ENCODE results near the gene CRYBG1. TPM values are rescaled to one million over a fixed set of nuclear protein-coding genes. Genes with fewer than 3 reads are reported as not detected.

The CRYBG1 gene
- total RNA-seq, 5 donors from 2014 or later (not counting 1 experiment from before 2014, with no cell fraction given), result 26.4 to 50.1 (median 38.0) TPM

DNA sequence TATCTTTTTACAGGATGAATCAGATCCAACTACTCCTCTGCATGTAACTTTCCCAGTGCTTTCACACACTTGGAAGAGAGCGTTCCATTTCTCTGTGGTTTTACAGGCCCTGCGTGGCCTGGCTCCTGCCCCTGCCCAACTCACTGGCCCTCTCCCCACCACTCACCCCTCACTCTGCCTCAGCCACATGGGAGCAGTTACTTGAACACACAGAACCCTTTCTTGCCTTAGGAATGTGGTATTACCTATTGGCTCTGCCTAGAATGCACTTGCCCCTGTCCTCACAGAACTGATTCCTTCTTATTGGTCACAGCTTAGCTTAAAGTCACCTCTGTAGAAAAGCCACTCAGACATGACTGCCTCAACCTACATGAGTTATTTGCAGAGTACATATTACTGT is 108.4 kb downstream of the CRYBG1 start:
- Mint-ChIP-seq H3K27ac (no peak overlapping the region), H3K9me3 (no peaks in the 10 kb centered on the region), H3K36me3 (no peaks in the 10 kb centered on the region), H3K4me3 (no peak overlapping the region), H3K27me3 (peaks cover 6 to 23% of the 10 kb centered on the region in 2 donors), H3K4me1 (no peaks in the 10 kb centered on the region)
- no CpG with 5 or more reads among the region's 2 CpGs for WGBS (ENCODE audit: insufficient coverage)
- no peaks in the 10 kb centered on the region for H3K4me1 ChIP-seq (ENCODE audit: control insufficient read depth in 1 of 2, extremely low read depth in 1 of 2, insufficient read depth in 2 of 2, low read length in 2 of 2)
- H3K36me3 ChIP-seq (ENCODE audit: control insufficient read depth in 2 of 2, extremely low read depth in 1 of 2, insufficient read depth in 1 of 2, low read length in 1 of 2), result no peaks in the 10 kb centered on the region
- POLR2A ChIA-PET, result interaction anchor here in 1 of 2 donors (0.6 kb wide), 1 partner anchor 19 kb away, joined by 6 read pairs; no protein-coding TSS in a partner anchor
- no peak overlapping the region for H3K4me3 ChIP-seq (ENCODE audit: control insufficient read depth in 1 of 2, extremely low read depth in 1 of 2, low read length in 1 of 2)
- no peaks in the 10 kb centered on the region for H3K9me3 ChIP-seq
- no peak overlapping the region for H3K27ac ChIP-seq (ENCODE audit: low read length)
- peaks cover 0 to 2% of the 10 kb centered on the region in 2 experiments for H3K27me3 ChIP-seq (replicated peaks in 1 of 2; ENCODE audit: control insufficient read depth in 2 of 2, extremely low read depth in 1 of 2, insufficient read depth in 2 of 2, low read length in 1 of 2)
- CTCF ChIA-PET, result no interaction called here
- DNase-seq, result no peak
- no peak for ATAC-seq (replicated peaks in 1 of 4)

DNA sequence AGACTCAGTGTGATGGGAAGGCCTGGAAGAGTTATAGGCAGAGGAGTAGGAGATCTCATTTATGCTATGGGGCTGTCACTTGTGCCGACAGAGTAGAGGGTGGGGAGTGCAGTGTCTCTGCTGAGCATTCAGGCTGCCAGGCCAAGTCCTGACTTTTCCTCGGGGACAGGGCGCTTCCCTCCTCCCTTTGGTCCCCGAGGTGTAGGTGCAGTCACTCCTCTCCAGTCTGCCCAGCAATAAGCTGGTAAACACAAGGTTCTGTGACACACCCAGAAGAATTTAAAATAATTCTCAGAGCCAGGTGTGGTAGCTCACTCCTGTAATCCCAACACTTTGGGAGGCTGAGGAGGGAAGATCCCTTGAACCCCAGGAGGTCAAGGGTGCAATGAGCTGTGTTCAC is 109.4 kb downstream of the CRYBG1 start:
- Histone ChIP-seq H3K4me1 (ENCODE audit: control insufficient read depth in 1 of 2, extremely low read depth in 1 of 2, insufficient read depth in 2 of 2, low read length in 2 of 2) (no peaks in the 10 kb centered on the region), H3K27ac (ENCODE audit: low read length) (no peak overlapping the region), H3K36me3 (ENCODE audit: control insufficient read depth in 2 of 2, extremely low read depth in 1 of 2, insufficient read depth in 1 of 2, low read length in 1 of 2) (no peaks in the 10 kb centered on the region), H3K9me3 (no peaks in the 10 kb centered on the region), H3K27me3 (replicated peaks in 1 of 2; ENCODE audit: control insufficient read depth in 2 of 2, extremely low read depth in 1 of 2, insufficient read depth in 2 of 2, low read length in 1 of 2) (peaks cover 0 to 2% of the 10 kb centered on the region in 2 experiments), H3K4me3 (ENCODE audit: control insufficient read depth in 1 of 2, extremely low read depth in 1 of 2, low read length in 1 of 2) (no peak overlapping the region)
- Mint-ChIP-seq H3K27me3 (peaks cover 6 to 23% of the 10 kb centered on the region in 2 donors), H3K27ac (no peak overlapping the region), H3K4me3 (no peak overlapping the region), H3K36me3 (no peaks in the 10 kb centered on the region), H3K9me3 (no peaks in the 10 kb centered on the region), H3K4me1 (no peaks in the 10 kb centered on the region)
- 83% methylated on average over 3 of the region's 4 CpGs for WGBS (ENCODE audit: insufficient coverage)
- ATAC-seq (replicated peaks in 1 of 4) (no peak), DNase-seq (no peak)
- CTCF ChIA-PET, result no interaction called here
- POLR2A ChIA-PET, result interaction anchor here (0.6 kb wide), 2 partner anchors 20 to 111 kb away, joined by 3 to 6 read pairs; no protein-coding TSS in a partner anchor

DNA sequence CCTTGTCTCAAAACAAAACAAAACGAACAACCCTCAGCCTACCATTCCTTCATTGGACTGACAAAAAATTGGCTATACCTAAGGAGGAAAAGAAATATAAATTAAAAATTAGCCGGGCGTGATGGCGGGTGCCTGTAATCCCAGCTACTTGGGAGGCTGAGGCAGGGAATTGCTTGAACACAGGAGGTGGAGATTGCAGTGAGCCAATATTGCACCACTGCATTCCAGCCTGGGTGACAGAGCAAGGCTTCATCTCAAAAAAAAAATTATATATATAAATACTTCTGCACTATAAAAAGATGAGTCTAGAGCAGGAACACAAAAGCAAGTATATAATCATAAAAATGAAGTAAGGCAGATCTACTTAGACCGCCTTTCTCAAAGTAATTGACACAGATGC is 109.8 kb downstream of the CRYBG1 start:
- Mint-ChIP-seq H3K27ac (no peak overlapping the region), H3K4me3 (no peak overlapping the region), H3K9me3 (no peaks in the 10 kb centered on the region), H3K36me3 (no peaks in the 10 kb centered on the region), H3K4me1 (no peaks in the 10 kb centered on the region), H3K27me3 (peaks cover 6 to 20% of the 10 kb centered on the region in 2 donors)
- ATAC-seq (replicated peaks in 1 of 4), result no peak
- Histone ChIP-seq H3K4me3 (ENCODE audit: control insufficient read depth in 1 of 2, extremely low read depth in 1 of 2, low read length in 1 of 2) (no peak overlapping the region), H3K36me3 (ENCODE audit: control insufficient read depth in 2 of 2, extremely low read depth in 1 of 2, insufficient read depth in 1 of 2, low read length in 1 of 2) (no peaks in the 10 kb centered on the region), H3K4me1 (ENCODE audit: control insufficient read depth in 1 of 2, extremely low read depth in 1 of 2, insufficient read depth in 2 of 2, low read length in 2 of 2) (no peaks in the 10 kb centered on the region), H3K27ac (ENCODE audit: low read length) (no peak overlapping the region), H3K9me3 (no peaks in the 10 kb centered on the region), H3K27me3 (replicated peaks in 1 of 2; ENCODE audit: control insufficient read depth in 2 of 2, extremely low read depth in 1 of 2, insufficient read depth in 2 of 2, low read length in 1 of 2) (peaks cover 0 to 2% of the 10 kb centered on the region in 2 experiments)
- DNase-seq, result no peak
- ChIA-PET POLR2A (no interaction called here), CTCF (no interaction called here)
- no CpG with 5 or more reads among the region's 5 CpGs for WGBS (ENCODE audit: insufficient coverage)

DNA sequence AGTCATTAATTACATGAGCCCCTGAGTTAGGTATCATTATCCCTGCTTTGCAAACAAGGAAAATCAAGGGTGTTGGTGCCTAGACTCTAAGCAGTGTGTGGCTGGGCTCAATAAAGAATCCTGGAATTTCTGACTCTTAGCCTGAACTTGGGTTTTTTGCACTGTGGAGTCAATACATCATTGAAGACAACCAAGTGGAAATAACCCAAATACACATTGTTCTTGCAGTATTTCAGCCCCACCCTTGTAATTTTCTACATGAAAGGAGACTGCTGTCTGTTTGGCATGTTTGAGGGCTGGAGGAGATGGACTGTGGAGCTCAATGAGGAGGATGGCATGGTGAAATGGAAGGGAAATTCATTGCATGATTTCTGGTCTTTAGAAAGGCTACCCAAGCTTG is 110.3 kb downstream of the CRYBG1 start:
- ATAC-seq (replicated peaks in 1 of 4) (no peak), DNase-seq (no peak)
- no peaks in the 10 kb centered on the region for H3K36me3 ChIP-seq (ENCODE audit: control insufficient read depth in 2 of 2, extremely low read depth in 1 of 2, insufficient read depth in 1 of 2, low read length in 1 of 2)
- no peak overlapping the region for H3K4me3 ChIP-seq (ENCODE audit: control insufficient read depth in 1 of 2, extremely low read depth in 1 of 2, low read length in 1 of 2)
- POLR2A ChIA-PET, result no interaction called here
- H3K27ac Mint-ChIP-seq, result no peak overlapping the region
- CTCF ChIA-PET, result no interaction called here
- H3K9me3 Mint-ChIP-seq, result no peaks in the 10 kb centered on the region
- H3K27ac ChIP-seq (ENCODE audit: low read length), result no peak overlapping the region
- H3K27me3 Mint-ChIP-seq, result peaks cover 6 to 19% of the 10 kb centered on the region in 2 donors
- peaks cover 0 to 2% of the 10 kb centered on the region in 2 experiments for H3K27me3 ChIP-seq (replicated peaks in 1 of 2; ENCODE audit: control insufficient read depth in 2 of 2, extremely low read depth in 1 of 2, insufficient read depth in 2 of 2, low read length in 1 of 2)
- no peaks in the 10 kb centered on the region for H3K4me1 ChIP-seq (ENCODE audit: control insufficient read depth in 1 of 2, extremely low read depth in 1 of 2, insufficient read depth in 2 of 2, low read length in 2 of 2)
- no peaks in the 10 kb centered on the region for H3K4me1 Mint-ChIP-seq
- H3K9me3 ChIP-seq, result no peaks in the 10 kb centered on the region
- H3K36me3 Mint-ChIP-seq, result no peaks in the 10 kb centered on the region
- no peak overlapping the region for H3K4me3 Mint-ChIP-seq

DNA sequence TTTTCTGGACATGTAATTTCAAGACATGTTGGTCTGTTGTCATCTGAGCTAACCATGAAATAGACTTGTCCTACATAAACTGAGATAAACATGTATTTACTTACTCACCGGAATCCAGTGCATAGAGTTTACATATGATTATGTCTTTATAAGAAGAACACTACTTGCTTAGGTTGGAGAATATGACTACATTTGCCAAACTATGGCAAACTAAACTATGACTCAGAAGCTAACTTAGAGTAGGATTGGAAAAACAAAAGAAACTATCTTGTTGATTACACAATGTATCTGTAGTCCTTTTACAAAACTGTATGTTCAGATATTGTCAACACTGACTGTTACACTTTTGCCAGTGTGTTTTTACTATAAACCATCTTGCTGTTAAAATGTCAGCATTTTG is 113.3 kb downstream of the CRYBG1 start:
- no peak overlapping the region for H3K27ac ChIP-seq (ENCODE audit: low read length)
- ATAC-seq (replicated peaks in 1 of 4) (no peak), DNase-seq (no peak)
- ChIA-PET POLR2A (no interaction called here), CTCF (no interaction called here)
- H3K36me3 Mint-ChIP-seq, result no peaks in the 10 kb centered on the region
- H3K27me3 Mint-ChIP-seq, result peaks cover 0 to 5% of the 10 kb centered on the region in 2 donors
- no peaks in the 10 kb centered on the region for H3K9me3 ChIP-seq
- no peaks in the 10 kb centered on the region for H3K36me3 ChIP-seq (ENCODE audit: control insufficient read depth in 2 of 2, extremely low read depth in 1 of 2, insufficient read depth in 1 of 2, low read length in 1 of 2)
- peaks cover 0 to 2% of the 10 kb centered on the region in 2 experiments for H3K27me3 ChIP-seq (replicated peaks in 1 of 2; ENCODE audit: control insufficient read depth in 2 of 2, extremely low read depth in 1 of 2, insufficient read depth in 2 of 2, low read length in 1 of 2)
- H3K27ac Mint-ChIP-seq, result no peak overlapping the region
- no CpG with 5 or more reads among the region's 1 CpG for WGBS (ENCODE audit: insufficient coverage)
- no peak overlapping the region for H3K4me3 Mint-ChIP-seq
- peaks cover 8 to 15% (median 10%) of the 10 kb centered on the region in 3 donors for H3K4me1 Mint-ChIP-seq
- peaks cover 0 to 3% of the 10 kb centered on the region in 2 experiments for H3K4me1 ChIP-seq (ENCODE audit: control insufficient read depth in 1 of 2, extremely low read depth in 1 of 2, insufficient read depth in 2 of 2, low read length in 2 of 2)
- H3K4me3 ChIP-seq (ENCODE audit: control insufficient read depth in 1 of 2, extremely low read depth in 1 of 2, low read length in 1 of 2), result no peak overlapping the region
- no peaks in the 10 kb centered on the region for H3K9me3 Mint-ChIP-seq

DNA sequence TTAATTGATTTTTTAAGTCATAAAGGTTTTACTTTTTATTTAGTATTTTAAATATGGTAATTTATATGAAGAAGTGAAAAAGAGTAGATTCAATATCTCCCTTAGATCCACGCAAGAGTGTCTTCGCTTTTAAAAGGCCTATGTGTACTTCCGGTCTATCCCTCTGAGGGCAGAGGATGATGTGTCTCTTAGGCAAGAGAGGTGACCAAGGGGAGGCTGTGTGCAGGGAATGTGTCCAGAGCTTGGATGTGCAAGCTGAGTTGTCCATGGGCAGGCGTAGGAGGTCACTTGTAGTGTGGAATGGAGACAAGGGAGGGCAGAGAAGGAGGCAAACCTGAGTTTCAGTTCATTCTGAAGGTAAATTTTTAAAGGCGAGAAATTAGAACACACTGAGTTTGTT is 113.9 kb downstream of the CRYBG1 start:
- no peaks in the 10 kb centered on the region for H3K9me3 ChIP-seq
- no peak overlapping the region for H3K27ac ChIP-seq (ENCODE audit: low read length)
- H3K9me3 Mint-ChIP-seq, result no peaks in the 10 kb centered on the region
- ChIA-PET CTCF (no interaction called here), POLR2A (no interaction called here)
- peaks cover 0 to 3% of the 10 kb centered on the region in 2 experiments for H3K4me1 ChIP-seq (ENCODE audit: control insufficient read depth in 1 of 2, extremely low read depth in 1 of 2, insufficient read depth in 2 of 2, low read length in 2 of 2)
- DNase-seq (no peak), ATAC-seq (replicated peaks in 1 of 4) (no peak)
- no peaks in the 10 kb centered on the region for H3K27me3 ChIP-seq (replicated peaks in 1 of 2; ENCODE audit: control insufficient read depth in 2 of 2, extremely low read depth in 1 of 2, insufficient read depth in 2 of 2, low read length in 1 of 2)
- H3K27ac Mint-ChIP-seq, result no peak overlapping the region
- H3K4me3 ChIP-seq (ENCODE audit: control insufficient read depth in 1 of 2, extremely low read depth in 1 of 2, low read length in 1 of 2), result no peak overlapping the region
- no peaks in the 10 kb centered on the region for H3K36me3 Mint-ChIP-seq
- H3K4me1 Mint-ChIP-seq, result peaks cover 8 to 15% (median 10%) of the 10 kb centered on the region in 3 donors
- WGBS (ENCODE audit: insufficient coverage), result 95% methylated on average over 4 of the region's 5 CpGs
- H3K36me3 ChIP-seq (ENCODE audit: control insufficient read depth in 2 of 2, extremely low read depth in 1 of 2, insufficient read depth in 1 of 2, low read length in 1 of 2), result no peaks in the 10 kb centered on the region
- H3K27me3 Mint-ChIP-seq, result no peaks in the 10 kb centered on the region
- H3K4me3 Mint-ChIP-seq, result no peak overlapping the region

DNA sequence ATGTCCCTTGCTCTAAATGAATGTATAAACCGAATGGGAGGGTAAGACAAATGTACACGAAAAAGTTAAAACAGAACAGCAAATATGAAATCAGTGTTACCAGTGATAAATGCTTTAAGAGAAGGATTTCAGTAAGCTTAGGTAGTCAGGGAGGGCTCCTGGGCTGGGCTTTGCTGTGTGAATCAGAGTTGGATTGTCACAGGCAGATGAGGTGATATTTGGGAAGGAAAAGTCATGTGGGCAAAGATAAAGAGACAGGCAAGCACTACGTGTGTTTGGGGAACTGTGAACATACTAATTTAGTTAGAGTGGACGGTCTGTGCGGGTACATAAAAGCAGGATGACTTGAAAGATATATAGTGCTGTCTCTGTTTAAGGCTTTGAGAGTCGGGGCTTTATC is 114.8 kb downstream of the CRYBG1 start:
- H3K4me3 Mint-ChIP-seq, result no peak overlapping the region
- H3K9me3 ChIP-seq, result no peaks in the 10 kb centered on the region
- H3K4me3 ChIP-seq (ENCODE audit: control insufficient read depth in 1 of 2, extremely low read depth in 1 of 2, low read length in 1 of 2), result no peak overlapping the region
- H3K4me1 Mint-ChIP-seq, result peaks cover 8 to 15% (median 10%) of the 10 kb centered on the region in 3 donors
- H3K36me3 ChIP-seq (ENCODE audit: control insufficient read depth in 2 of 2, extremely low read depth in 1 of 2, insufficient read depth in 1 of 2, low read length in 1 of 2), result no peaks in the 10 kb centered on the region
- DNase-seq (no peak), ATAC-seq (replicated peaks in 1 of 4) (no peak)
- peaks cover 0 to 3% of the 10 kb centered on the region in 2 experiments for H3K4me1 ChIP-seq (ENCODE audit: control insufficient read depth in 1 of 2, extremely low read depth in 1 of 2, insufficient read depth in 2 of 2, low read length in 2 of 2)
- H3K9me3 Mint-ChIP-seq, result no peaks in the 10 kb centered on the region
- no peaks in the 10 kb centered on the region for H3K36me3 Mint-ChIP-seq
- no peak overlapping the region for H3K27ac ChIP-seq (ENCODE audit: low read length)
- no peak overlapping the region for H3K27ac Mint-ChIP-seq
- CTCF ChIA-PET, result interaction anchor here in 1 of 2 donors (0.5 to 1.5 kb wide), 2 partner anchors 31 to 733 kb away, joined by 3 to 4 read pairs; no protein-coding TSS in a partner anchor
- 85% methylated on average over 6 of the region's 6 CpGs for WGBS (ENCODE audit: insufficient coverage)
- H3K27me3 Mint-ChIP-seq, result no peaks in the 10 kb centered on the region
- POLR2A ChIA-PET, result interaction anchor here in 1 of 2 donors (0.5 kb wide), 1 partner anchor 10 kb away, joined by 3 read pairs; no protein-coding TSS in a partner anchor
- H3K27me3 ChIP-seq (replicated peaks in 1 of 2; ENCODE audit: control insufficient read depth in 2 of 2, extremely low read depth in 1 of 2, insufficient read depth in 2 of 2, low read length in 1 of 2), result no peaks in the 10 kb centered on the region
